ENCODE data around the gene ANKRD11. TPM values are rescaled to one million over a fixed set of nuclear protein-coding genes. Genes with fewer than 3 reads are reported as not detected.
"Not testable (repeated sequence)": the region's sequence is repeated elsewhere in the genome, so short reads cannot be mapped to it uniquely, and the experiment has no call there.

Gene ANKRD11
- polyA plus RNA-seq, 3 donors: 98.3 to 127 (median 111) TPM

GRCh38 chr16:89317729-89318429, 172.5 kb downstream of the ANKRD11 start:
- no peak for DNase-seq (ENCODE audit: extremely low read depth in 1 of 11, low read depth in 9 of 11, low spot score in 4 of 11)

- no peak for DNase-seq (ENCODE audit: extremely low read depth in 1 of 11, low read depth in 9 of 11, low spot score in 4 of 11)
Observed at GRCh38 chr16:89317101-89317671, 173.2 kb downstream of the ANKRD11 start.

DNA sequence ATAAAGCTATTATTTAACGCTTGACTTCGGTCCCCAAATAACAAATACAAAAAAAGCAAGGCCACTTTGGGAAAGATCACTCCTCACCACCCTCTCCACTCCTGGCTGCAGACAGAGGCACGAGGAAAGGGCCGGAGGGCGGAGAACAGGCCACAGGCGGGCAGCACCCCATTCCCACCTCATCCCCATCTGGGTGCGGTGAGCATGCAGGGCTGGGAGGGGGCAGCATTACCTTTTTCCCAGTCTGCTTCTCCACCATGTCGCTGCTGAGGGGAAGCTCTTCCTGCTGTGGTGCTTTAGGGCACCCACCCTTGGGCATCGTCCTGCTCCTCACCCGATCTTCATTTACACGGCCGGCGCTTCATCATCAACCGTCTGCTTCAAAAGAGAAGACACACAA, 173.7 kb downstream of the ANKRD11 start:
- no peak for DNase-seq (ENCODE audit: extremely low read depth in 1 of 11, low read depth in 9 of 11, low spot score in 4 of 11)

DNA sequence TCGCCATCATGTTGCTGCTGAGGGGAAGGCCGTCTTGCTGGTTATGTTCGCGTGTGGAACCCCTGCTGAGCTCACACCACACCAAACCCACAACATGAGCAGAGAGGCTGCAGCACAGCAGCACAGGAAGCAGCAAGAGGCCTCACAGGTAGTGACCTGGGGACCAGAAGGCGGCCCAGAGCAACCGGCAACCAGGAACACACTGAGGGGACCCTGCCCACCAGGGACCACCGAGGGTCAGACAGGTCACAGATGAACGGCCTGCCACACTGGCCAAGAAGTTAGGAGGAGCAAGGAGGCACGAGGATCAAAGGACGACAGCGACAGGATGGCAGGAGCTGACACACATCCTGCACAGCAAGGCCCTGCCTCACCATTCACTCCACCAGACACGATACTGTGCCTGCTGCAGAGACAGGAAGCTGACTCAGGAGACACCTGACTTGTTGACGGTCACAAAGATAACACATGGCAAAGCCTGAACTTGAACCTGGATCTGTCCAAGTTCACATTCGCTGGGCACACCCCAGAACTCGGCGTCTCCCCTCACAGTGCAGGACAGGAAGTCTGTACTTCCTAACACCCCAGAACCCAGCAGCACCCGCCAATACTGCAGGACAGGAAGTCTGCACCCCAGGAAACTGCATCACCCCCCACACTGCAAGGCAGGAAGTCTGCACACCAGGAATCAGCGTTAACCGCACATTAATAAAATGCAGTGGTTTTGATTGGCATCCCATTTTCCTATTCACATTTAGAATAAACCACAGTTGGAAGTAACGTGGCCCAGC, 174.4 kb downstream of the ANKRD11 start:
- no peak for DNase-seq (ENCODE audit: extremely low read depth in 1 of 11, low read depth in 9 of 11, low spot score in 4 of 11)

- DNase-seq (ENCODE audit: extremely low read depth in 1 of 11, low read depth in 9 of 11, low spot score in 4 of 11): no peak
Observed at GRCh38 chr16:89315271-89315670, 175.1 kb downstream of the ANKRD11 start.

DNA sequence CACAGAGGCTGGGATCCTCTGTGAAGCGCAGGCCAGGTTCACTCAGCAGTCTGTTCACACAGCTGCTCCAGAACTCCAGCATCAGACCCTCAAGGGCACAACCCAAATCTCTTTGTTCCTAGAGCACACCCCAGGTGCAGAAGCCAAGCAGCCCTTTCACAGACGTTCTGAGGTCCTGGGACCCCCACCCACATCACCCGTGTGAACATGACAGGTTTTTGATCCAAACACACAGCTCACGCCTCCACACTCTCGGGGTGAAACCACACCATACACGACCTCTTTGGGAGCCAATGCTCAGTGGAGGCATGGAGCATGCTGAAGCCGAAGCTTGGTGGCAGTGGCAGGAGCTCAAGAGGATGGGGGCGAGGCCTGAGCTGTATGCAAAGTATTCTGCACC, 175.5 kb downstream of the ANKRD11 start:
- no peak for DNase-seq (ENCODE audit: extremely low read depth in 1 of 11, low read depth in 9 of 11, low spot score in 4 of 11)

- DNase-seq (ENCODE audit: extremely low read depth in 1 of 11, low read depth in 9 of 11, low spot score in 4 of 11): no peak
Observed at GRCh38 chr16:89314357-89314756, 176.0 kb downstream of the ANKRD11 start.

GRCh38 chr16:89313583-89313982, 176.8 kb downstream of the ANKRD11 start:
- no peak for DNase-seq (ENCODE audit: extremely low read depth in 1 of 11, low read depth in 9 of 11, low spot score in 4 of 11)

DNA sequence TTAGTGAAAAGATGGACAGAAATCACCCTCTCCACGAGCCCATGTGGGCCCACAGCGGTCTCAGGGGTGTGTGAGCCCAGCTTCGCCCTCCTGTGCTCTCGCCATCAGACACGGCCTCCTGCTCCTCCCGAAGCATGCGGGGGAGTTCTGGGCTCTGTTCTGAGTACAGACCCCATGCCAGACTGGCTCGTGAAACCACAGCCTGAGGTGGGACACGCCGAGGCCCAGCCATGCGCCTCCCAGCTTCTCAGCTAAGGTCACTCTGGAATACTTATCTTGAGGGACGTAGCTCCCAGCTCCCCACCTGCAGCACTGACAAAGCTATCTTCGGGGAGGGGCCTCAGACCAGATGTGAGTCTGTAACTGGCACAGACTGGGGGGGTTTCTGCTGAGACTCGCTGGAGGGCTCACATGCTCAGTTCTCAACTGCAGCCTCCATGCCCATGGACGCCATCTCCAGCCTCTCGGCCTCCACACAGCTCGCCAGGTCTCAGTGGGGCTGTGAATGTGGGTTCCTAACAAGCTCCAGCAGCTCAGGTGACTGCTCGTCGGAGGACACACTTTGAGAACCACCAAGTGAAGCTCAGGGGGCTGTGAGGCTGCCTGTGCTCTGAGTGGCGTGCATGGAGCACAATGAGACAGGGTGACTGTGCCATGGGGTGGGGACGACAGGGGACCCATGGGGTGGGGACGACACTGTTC, 177.6 kb downstream of the ANKRD11 start:
- no peak for DNase-seq (ENCODE audit: extremely low read depth in 1 of 11, low read depth in 9 of 11, low spot score in 4 of 11)

- DNase-seq (ENCODE audit: extremely low read depth in 1 of 11, low read depth in 9 of 11, low spot score in 4 of 11): no peak
Observed at GRCh38 chr16:89312194-89312593, 178.2 kb downstream of the ANKRD11 start.

DNA sequence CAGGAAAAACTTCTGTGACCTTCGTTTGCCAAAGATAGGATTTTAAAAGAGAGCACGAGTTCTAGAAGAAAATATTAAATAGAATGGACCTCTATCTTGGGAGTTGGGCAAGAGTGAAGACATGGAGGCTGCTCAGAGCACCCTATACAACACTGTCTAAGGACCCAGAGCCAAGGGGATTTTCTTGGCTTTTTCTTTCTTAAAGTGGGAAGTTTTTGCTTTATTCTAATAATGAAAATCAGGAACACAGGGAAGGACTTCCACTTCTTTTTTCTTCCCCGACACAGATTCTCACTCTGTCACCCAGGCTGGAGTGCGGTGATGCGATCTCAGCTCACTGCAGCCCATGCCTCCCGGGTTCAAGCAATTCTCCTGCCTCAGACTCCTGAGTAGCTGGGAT, 178.7 kb downstream of the ANKRD11 start:
- no peak for DNase-seq (ENCODE audit: extremely low read depth in 1 of 11, low read depth in 9 of 11, low spot score in 4 of 11)

GRCh38 chr16:89309438-89310122, 180.8 kb downstream of the ANKRD11 start:
- DNase-seq (ENCODE audit: extremely low read depth in 1 of 11, low read depth in 9 of 11, low spot score in 4 of 11): no peak

- no peak for DNase-seq (ENCODE audit: extremely low read depth in 1 of 11, low read depth in 9 of 11, low spot score in 4 of 11)
Observed at GRCh38 chr16:89308391-89309333, 181.7 kb downstream of the ANKRD11 start.

- no peak for DNase-seq (ENCODE audit: extremely low read depth in 1 of 11, low read depth in 9 of 11, low spot score in 4 of 11)
Observed at GRCh38 chr16:89307421-89307805, 182.9 kb downstream of the ANKRD11 start.

DNA sequence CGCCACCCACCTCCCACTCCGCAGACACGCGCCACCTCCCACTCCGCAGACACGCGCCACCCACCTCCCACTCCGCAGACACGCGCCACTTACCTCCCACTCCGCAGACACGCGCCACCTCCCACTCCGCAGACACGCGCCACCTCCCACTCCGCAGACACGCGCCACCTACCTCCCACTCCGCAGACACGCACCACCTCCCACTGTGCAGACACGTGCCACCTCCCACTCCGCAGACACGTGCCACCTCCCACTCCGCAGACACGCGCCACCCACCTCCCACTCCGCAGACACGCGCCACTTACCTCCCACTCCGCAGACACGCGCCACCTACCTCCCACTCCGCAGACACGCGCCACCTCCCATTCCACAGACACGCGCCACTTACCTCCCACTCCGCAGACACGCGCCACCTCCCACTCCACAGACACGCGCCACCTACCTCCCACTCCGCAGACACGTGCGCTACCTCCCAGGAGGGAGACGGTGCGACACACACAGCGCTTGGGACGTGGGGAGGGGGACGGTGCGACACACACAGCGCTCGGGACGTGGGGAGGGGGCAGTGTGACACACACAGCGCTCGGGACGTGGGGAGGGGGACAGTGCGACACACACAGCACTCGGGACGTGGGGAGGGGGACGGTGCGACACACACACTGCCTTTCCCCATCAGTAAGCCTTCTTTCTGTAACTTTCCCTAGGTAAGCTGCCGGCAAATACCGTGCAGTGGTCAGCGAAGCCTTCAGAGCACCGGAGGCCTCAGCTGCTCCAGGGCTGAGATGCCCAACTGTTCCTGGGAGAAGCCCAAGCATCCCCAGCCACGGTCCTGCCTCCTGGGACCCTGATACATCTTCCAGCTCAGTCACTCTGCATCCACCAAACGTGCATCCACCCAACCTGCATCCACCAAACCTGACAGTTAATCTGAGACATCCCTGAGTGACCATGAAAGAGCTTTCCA, 183.6 kb downstream of the ANKRD11 start:
- DNase-seq (ENCODE audit: extremely low read depth in 1 of 11, low read depth in 9 of 11, low spot score in 4 of 11): not testable (repeated sequence)

GRCh38 chr16:89304941-89305705, 185.2 kb downstream of the ANKRD11 start:
- no peak for DNase-seq (ENCODE audit: extremely low read depth in 1 of 11, low read depth in 9 of 11, low spot score in 4 of 11)
